Right forelimb (tissue), 1 donor: ENCODE results near the gene PIGV.
"Not testable (repeated sequence)": the region's sequence is repeated elsewhere in the genome, so short reads cannot be mapped to it uniquely, and the experiment has no call there.

Source experiments
- DNase-seq: peaks from one replicate; pipeline ENCODE4 v3.0.0-alpha.2; 2018

PIGV gene

DNA sequence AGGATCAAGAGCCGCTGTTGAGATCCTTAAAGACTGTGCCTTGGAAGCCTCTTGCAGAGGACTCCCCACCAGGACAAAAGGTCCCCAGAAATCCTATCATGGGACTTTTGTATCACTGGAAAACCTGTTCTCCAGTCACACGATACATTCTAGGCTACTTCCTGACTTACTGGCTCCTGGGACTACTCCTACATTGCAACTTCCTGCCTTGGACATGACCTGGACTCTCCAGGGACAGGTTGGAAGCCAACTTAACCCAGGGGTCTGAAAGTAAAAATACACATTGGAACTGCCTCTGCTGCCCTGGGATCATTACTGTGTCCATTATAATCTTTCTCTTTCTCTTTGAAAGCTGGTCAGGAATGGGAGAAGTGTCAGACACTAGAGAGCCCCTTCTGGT is 9.9 kb downstream of the PIGV start:
- DNase-seq, result no peak

DNA sequence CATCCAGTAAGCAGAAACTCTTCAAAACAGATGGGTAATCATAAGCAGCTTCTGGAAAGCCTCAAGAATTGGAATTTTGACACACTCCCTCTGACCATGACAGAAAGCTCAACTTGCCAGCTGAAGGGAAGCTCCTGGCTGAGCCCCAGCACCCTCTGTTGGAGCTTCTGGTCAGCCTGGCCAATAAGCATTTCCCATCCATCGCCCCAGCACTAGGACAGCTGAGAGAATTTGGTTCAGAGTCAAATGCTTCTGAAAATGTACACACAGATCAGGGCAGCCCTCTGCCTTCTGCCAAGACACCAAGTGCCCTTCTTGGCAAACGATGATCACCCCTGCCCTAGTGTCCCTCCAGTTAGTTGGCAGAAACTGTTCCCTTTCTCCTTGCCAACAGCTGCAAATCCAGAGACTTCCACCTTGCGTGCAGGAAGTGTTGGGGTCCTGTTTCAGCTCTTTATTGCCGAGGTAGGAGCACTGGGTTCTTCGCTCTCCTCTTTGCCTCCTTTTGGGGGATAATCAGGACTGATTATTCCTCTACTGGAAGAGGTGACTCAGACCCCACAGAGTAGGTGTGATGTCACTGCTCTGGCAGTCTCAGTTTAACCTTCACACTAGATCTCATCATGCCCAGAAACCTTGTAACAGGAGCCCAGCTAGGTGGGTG is 11.9 kb downstream of the PIGV start:
- DNase-seq, result peak; percentile 72

DNA sequence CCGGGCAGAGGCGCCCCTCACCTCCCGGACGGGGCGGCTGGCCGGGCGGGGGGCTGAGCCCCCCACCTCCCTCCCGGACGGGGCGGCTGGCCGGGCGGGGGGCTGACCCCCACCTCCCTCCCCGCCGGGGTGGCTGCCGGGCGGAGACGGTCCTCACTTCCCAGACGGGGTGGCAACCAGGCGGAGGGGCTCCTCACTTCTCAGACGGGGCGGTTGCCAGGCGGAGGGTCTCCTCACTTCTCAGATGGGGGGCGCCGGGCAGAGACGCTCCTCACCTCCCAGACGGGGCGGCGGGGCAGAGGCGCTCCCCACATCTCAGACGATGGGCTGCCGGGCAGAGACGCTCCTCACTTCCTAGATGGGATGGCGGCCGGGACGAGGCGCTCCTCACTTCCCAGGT is 16.2 kb downstream of the PIGV start:
- DNase-seq, result not testable (repeated sequence)

DNA sequence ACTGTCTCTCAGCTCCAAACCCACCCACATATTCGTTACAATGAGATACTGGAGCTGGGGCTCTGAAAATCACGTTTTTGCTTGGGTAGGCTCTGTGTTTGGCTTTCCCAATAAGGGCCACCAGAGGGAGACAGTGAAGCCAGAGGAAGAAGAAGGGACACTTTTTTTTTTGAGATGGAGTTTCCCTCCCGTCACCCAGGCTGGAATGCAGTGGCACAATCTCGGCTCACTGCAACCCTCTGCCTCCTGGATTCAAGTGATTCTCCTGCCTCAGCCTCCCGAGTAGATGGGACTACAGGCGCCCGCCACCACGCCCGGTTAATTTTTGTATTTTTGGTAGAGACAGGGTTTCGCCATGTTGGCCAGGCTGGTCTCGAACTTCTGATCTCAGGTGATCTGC is 22.4 kb downstream of the PIGV start:
- peak; percentile 57 for DNase-seq

DNA sequence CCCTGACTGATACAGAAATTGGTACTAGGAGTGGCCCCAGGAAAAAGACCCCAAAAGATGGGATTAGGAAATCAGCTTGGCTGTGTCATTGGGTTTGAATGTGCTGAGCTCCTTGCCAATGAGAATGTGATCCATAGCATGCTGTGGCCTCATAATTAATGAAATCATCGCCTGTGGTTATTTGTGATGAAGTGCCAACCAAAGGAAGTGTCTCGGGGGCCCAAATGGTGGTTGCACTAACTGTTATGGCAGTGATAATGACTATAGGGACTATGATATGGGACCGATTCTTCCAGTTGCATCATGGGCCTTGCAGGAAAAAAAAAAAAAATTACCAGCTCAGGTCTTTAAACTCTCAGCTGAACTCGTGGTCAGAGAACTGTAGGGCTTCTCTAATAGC is 23.3 kb downstream of the PIGV start:
- DNase-seq, result no peak

DNA sequence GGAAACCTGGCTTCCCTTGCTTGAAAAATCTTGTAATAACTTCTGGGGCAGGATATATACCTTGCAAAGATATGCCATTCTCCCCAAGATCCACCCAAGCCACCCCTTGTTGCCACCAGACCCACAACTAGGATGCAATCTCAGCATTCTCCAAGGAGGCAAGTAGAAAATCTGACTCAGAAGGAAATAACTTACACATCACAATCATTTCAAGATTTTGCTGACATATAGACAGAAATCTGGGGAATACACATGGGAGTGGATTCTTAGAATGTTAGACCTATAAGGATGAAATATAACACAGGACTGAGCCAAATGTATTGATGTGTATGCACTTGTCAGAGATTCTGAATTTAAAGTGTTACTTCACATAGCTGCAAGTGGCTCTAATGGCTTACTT is 24.0 kb downstream of the PIGV start:
- no peak for DNase-seq

DNA sequence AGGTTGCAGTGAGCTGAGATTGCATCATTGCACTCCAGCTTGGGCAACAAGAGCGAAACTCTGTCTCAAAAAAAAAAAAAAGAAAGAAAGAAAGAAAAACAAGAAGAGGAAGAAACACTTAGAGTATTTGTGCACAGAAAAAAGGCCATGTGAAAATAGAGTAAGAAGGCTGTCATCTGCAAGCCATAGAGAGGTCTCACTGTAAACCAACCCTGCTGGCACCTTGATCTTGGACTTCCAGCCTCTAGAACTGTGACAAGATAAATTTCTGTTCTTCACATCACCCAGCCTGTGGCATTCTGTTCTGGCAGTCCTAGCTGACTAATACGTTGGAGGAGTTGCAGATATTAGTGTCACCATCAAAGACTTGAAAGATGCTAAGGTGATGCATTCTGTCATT is 26.6 kb downstream of the PIGV start:
- DNase-seq, result no peak

DNA sequence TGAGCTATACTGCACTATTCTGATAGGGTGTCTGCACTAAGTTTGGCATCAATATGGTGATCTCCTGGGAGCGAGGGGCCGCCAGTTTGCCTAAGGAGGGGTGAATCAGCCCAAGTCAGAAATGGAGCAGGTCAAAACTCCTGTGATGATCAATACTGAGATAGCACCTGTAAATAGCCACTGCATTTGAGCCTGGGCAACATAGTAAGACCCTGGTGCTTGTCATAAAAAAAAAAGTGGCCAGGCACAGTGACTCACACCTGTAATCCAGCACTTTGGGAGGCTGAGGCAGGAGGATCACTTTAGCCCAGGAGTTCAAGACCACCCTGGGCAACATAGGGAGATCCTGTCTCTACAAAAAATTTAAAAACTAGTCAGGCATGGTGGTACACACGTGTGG is 27.1 kb downstream of the PIGV start:
- no peak for DNase-seq

DNA sequence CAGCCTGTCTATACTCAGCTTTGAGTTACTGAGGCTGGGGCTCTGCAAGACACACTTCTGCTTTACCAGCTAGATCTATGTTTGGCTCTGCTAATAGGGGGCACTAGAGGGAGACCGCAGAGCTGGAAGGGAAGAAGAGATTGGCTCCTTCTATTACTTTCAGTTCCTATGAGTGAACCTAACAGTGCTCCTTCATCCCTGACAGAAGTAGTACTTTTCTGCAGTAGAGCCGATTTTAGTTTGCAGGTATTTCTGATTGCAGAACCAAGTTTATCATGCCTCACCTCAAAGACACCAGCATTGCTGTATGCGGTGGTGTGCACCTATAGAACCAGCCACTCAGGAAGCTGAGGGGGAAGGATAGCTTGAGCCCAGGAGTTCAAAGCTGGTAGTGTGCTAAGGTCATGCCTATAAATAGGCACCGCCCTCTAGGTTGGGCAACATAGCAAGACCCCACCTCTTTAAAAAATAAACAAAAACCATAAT is 33.1 kb downstream of the PIGV start:
- DNase-seq, result no peak

DNA sequence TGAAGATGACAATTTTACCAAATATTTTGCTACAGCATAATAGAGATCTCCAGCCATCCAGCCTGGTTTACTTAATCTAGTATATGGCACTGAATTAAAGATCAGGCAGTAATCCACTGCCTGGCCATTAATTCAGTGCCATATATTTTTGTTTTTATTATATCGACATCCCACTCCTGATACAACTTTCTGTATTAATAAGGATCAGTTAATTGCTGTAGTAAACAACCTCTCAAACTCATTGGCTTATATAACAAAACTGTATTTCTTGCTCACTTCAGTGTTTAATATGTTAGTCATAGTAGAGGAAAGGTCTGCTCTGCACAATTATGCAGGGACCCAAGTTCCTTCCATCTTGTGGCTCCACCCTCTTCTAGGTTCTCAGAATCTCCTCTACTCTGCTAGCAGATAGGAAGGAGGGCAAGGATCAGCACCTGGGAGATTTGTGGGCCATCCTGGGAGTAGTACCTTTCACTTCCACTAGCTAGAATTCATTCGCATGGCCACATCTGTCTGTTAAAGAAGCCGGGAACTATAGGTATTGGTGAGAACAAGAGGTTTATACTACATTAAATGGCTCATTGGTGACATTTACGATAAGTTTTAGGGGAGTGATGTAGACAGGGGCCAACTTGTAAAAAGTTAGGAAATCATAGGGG is 35.1 kb downstream of the PIGV start:
- DNase-seq, result no peak

DNA sequence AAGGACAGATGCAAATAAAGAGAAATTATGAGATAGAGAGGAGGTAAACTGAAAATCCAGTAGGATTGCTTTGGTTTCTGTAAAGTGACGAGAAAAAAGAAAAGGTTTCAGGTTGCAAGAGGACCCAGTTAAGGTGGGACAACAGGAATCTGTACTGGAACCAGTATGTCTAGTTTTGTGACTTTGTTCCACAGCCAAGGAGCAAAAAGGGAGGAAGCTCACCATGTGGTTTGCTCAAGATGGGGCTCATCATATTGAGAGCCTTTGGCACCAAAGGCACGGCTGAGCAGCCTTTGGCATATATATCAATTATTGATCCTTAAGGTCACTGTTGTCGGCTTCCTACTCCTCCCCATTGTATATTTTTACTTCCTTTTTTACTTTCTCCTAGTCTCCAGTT is 37.0 kb downstream of the PIGV start:
- no peak for DNase-seq

DNA sequence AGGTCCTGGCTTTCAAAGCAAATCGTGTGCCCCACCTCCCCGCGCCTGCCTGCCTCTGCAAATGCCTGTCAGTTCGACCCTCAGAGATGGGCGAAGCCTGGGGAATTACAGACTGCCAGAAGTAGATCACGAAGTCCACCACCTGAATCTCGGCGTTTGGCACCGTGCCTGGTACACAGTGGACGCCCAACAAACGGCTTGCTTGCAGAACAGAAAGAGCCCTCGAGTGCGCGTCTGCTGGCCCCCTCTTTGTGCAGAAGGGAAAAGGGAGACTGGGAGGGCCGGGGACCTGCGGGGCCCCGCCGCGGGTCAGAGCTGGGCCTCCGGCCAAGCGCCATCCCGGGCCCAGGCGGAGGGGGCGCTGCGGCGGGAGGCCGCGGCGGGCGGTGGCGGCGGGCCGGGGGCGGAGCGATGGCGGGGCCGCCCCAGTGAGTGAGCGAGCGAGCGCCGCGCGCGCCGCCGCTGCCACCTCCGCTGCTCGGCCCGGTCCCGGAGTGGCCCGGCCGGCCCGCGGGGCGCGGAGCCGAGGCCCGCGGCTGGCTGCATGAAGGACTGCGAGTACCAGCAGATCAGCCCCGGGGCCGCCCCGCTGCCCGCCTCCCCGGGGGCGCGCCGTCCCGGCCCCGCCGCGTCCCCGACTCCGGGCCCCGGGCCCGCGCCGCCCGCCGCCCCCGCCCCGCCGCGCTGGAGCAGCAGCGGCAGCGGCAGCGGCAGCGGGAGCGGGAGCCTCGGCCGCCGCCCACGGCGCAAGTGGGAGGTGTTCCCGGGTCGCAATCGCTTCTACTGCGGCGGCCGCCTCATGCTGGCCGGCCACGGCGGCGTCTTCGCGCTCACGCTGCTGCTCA is 38.7 kb downstream of the PIGV start, which contains the start of gene ZDHHC18:
TSS of gene ZDHHC18 (plus strand) at position 428 of the 845 bp plus-strand sequence. CDS start at position 545, 117 bp downstream.
- peak; percentile 84 for DNase-seq

DNA sequence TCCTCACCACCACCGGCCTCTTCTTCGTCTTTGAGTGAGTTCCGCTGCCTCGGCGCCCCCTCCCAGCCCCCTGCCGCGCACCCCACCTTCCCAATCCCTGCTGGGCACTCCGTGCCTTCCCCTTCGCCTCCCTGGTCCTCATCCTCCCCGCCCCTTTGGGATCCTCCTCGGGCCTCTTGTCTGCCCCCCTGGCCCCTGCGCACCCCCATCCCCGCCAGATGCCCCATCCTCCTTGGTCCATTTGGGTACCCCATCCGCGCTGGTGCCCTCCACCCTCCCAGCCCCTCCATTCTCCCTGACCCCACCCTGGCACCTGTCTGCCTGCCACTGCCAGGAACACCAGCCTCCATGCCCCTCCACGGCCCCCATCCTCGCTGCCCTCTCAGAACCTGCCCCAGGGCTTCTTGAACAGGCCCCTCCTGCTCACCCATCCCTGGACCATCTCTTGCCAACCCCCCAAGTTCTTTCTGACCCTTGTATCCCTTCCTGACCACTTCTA is 39.4 kb downstream of the PIGV start:
- no peak for DNase-seq

DNA sequence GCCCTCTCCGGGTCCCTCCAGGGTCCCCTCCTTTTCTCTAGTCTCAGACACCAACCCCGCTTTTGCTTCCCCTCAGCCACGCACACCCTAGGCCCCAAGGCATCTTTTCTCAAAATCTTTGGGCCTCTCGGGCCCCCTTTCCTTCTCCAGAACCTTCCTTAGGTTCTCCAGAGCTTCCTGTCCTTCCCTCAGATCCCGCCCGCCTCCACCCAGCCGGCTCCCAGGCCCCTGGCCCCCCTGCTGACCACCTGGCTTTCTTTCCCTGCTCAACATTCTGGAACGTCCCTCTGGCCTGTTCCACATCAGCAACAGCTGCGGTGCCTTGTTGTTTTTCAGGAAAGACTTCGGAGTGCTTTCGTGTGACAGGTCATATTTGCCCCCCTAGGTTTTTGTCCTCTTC is 39.9 kb downstream of the PIGV start:
- peak; percentile 55 for DNase-seq

DNA sequence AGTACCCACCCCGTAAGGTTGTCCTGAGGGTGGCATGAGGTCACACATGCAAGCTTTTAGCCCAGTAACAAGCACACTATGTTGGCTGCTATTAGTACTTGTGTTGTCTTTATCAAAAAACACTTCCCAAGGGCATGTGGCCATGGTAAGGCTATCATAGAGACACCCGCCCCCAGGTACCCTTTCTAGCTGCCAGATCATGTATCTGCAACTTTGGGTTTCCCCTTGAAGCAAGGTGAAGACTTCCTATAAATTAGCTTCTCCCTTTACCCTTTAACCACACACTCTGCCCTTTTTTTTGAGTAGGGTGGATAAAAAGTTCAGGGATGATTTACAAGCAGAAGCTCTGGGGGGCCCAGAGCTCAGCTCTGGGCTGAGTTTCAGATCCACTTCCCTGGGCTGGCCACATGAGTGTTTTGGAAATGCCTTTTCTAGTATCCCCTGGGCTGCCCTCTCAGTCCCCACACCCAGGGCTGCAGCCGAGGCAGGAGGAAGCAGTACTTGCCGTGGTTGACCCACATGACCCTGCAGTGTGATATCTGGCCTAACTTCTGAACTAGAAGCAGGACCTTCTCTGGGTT is 40.8 kb downstream of the PIGV start:
- no peak for DNase-seq

DNA sequence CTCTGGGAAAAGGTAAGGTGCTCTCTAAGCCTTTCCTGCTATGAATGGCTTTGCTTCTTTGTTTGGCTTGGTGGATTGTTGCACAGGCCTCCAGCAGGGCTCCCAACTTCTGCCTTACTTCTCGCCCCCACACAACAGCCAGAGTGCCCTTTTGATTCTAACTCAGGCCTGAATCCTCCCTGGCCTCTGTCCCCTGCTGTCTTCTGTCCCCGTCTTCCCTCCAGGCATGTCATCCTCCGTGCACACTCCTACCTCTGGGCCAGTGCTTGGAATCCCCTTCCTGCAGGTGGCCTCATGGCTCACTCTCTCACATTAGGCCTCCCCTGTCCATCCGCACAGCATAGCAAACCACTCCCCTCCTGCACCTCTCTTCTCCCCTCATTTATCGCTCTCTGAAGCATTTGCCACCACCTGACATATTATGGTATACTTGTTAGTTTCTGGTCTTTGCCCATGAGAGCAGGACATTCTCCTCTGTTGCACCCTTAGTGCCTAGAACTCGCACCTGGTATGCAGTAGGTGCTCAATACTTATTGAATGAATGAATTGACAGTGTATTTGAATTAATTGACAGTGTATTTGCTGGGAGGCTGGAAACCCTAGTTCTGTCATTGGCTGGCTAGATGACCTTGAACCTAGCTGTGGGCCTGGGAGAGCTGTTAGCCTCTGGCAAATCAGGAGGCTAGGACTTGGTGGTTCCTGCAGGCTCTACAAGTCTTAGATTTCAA is 41.6 kb downstream of the PIGV start:
- DNase-seq, result no peak

DNA sequence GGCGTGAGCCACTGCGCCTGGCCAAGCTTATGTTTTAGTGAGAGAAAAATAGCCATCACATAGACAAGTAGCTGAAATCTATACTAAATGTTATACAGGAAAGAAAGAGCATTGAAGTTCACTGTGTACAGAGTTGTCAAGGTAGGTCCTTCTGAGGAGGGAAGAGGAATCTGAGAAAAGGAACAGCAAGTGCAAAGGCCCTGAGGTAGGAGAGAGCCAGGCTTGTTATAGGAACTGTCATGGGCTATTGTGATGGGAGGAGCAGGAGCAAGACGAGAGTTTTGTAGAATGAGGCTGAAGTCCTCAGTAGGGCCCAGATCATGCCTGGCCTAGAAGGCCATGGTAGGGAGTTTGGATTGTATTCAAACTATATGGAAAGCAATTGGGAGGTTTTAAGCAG is 43.3 kb downstream of the PIGV start:
- DNase-seq, result no peak

DNA sequence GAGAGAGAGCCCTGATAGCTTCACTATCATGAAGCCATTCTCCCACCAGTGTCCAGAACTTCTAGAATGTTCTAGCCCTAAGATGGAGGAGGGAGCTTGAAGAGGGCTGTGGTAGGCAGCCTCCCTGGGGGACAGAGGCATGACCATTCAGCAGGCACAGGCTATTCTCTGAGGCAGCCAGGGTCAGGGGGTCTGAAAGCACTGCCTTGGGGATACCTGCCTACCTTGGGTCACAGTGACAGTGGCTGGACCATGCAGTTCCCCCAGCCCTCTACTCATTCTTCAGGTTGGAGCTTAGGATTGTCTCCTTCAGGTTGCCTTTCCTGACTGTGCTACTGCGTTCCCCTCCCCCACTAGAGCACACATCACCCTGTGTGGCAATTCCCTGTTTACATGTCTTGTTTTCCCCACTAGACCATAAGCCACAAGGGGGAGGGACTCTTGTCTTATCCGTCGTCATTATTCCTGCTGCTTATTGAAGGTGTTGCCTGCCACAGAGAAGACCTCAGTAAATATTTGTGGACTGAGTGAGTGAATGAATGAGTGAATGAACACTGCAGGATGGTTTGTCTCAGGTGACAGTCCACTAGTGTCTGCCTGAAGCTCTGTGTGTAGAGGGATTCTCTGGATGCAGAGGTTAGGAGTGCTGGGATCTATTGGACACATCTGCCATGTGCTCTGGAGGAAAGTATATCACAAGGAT is 43.9 kb downstream of the PIGV start:
- DNase-seq, result no peak

DNA sequence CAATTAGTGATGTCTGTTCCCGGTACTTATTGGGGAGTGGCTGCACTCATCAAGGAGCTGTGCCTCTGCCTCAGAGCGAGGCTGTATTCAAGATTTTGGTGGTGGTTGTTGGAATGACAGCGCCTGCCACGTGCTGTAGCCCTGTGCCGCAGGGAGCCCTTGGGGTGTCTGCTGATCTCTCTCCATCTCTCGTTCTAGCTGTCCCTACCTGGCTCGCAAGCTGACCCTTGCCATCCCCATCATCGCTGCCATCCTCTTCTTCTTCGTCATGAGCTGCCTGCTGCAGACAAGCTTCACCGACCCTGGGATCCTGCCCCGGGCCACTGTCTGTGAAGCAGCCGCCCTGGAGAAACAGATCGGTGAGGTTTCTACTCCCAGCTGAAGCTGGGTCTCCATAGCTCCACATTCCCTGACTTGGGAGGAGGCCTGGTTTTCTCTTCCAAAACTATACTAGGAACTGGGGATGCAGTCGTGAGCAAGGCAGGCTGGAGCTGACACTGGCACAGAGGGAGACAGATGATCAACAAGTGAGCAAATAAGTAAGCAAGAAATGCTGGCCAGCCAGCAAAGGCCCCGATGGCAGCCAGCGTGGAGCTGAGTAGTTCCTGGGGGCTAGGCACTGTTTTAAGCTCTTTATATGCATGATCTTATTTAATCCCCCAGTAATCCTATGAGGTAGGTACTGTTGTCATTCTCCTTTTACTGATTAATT is 44.7 kb downstream of the PIGV start:
- DNase-seq, result no peak

DNA sequence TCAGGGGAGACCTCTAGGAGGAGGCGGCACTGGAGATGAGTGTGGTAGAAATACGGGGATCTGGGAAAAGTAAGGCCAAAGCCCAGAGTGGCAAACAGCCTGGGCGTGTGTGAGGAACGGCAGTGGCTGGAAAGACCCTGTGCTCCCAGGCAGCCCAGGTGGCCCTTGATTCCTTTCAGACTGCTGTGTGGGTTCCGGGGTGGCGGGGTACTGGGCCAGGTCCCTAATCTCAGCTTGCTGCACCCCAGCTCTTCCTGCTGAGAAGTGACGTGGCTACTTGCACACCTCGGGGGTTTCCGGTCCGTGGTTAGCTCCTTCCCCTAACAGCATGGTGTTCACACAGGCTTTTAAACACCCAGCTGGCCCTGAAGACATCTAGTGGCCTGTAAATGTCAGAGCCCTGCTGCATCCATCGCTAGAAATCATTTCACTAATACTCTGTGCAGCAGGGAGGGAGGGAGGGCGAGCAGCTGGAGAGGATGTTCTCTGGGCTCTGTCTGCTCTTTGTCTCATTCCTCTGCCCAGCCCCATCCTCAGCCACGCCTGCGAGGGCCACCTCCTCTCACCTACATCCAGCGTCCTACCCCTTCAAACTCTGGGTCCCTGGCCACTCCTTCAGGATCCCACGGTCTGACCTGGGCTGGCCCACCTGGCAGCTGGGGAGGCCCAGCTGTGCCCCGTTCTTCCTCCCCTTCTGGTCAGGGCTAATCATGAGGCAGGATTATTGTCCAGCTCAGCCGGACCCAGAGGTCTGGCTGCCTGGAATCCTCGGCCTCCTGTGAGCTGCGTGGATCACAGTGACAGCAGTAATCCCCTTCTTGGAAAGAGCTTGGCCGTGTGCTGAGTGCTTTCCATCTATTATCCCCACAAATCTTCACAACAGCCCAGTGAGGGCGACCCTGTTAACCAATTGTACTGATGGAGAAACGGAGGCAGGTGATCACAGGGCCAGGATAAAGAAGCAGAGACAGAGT is 46.0 kb downstream of the PIGV start:
- DNase-seq, result no peak
